ENCODE data around the gene CLEC9A.

GRCh38 chr12:10027721-10028120, 2.8 kb upstream of the CLEC9A start:
- TF ChIP-seq EP300 (IDR thresholded peaks at IDR 0.05; ENCODE audit: borderline replicate concordance) (no peak), REST (IDR thresholded peaks at IDR 0.05; ENCODE audit: low read depth) (no peak), TAF1 (IDR thresholded peaks at IDR 0.05; ENCODE audit: low read depth) (no peak), ZBTB7A (IDR thresholded peaks at IDR 0.05; ENCODE audit: low read depth) (no peak)

Data from Ishikawa (cell line).